Measurements from ENCODE around the gene SCN4B. TPM values are rescaled to one million over a fixed set of nuclear protein-coding genes. Genes with fewer than 3 reads are reported as not detected.
A peak's percentile ranks its signal among the peaks of the same experiment; 100 is the strongest.

The SCN4B gene
- total RNA-seq, 1 donor from 2014 or later, result 2.1 TPM

DNA sequence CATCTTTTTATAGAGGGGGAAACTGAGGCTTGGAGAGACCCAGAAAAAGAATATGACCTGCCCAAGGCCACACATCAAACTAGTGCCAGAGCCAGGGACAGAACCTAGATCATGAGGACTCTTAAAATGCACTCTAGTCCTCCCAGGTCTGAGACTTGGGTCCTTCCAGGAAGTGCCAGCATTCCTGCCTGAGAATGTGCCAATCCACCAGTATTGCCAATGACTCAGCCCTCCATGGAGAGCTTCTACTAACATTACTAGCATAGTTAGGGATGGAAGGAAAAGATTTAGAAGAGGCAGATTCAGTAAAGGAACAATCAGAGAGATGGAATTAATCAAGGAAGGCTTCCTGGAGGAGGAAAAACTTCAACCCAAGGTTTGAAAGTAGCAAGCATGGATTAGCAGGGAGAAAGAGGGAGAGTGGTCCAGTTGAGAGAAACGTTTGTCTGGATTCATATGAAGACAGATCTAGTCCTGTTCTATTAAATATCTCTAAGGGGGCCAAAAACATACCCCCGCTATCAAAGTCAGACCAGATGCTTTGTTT is 45.8 kb downstream of the SCN4B start:
- H3K4me3 ChIP-seq (ENCODE audit: low read length in 3 of 3), result no peak overlapping the region

GRCh38 chr11:118105657-118106305 is 46.8 kb downstream of the SCN4B start:
- Histone ChIP-seq H3K4me3 (ENCODE audit: low read length in 3 of 3) (no peak overlapping the region), H3K4me1 (ENCODE audit: control insufficient read depth in 3 of 3, insufficient read depth in 3 of 3, low read length in 3 of 3) (peaks cover 3 to 9% (median 9%) of the 10 kb centered on the region in 3 donors), H3K9me3 (ENCODE audit: control insufficient read depth in 3 of 3, low read length in 3 of 3) (no peaks in the 10 kb centered on the region), H3K9ac (ENCODE audit: low read depth in 1 of 3, low read length in 3 of 3) (no peak overlapping the region), H3K27me3 (ENCODE audit: control insufficient read depth in 3 of 3, insufficient read depth in 3 of 3, low read length in 3 of 3) (no peaks in the 10 kb centered on the region), H3K36me3 (ENCODE audit: control insufficient read depth in 3 of 3, insufficient read depth in 3 of 3, low read length in 3 of 3) (no peaks in the 10 kb centered on the region), H3K27ac (ENCODE audit: low read depth, low read length) (no peak overlapping the region)

More for the DNA sequence above, 45.8 kb downstream of the SCN4B start:
- Histone ChIP-seq H3K27me3 (ENCODE audit: control insufficient read depth in 3 of 3, insufficient read depth in 3 of 3, low read length in 3 of 3) (no peaks in the 10 kb centered on the region), H3K36me3 (ENCODE audit: control insufficient read depth in 3 of 3, insufficient read depth in 3 of 3, low read length in 3 of 3) (no peaks in the 10 kb centered on the region), H3K9me3 (ENCODE audit: control insufficient read depth in 3 of 3, low read length in 3 of 3) (no peaks in the 10 kb centered on the region), H3K27ac (ENCODE audit: low read depth, low read length) (no peak overlapping the region), H3K9ac (ENCODE audit: low read depth in 1 of 3, low read length in 3 of 3) (no peak overlapping the region), H3K4me1 (ENCODE audit: control insufficient read depth in 3 of 3, insufficient read depth in 3 of 3, low read length in 3 of 3) (peaks cover 0 to 5% (median 4%) of the 10 kb centered on the region in 3 donors)

- peaks cover 13 to 18% (median 18%) of the 10 kb centered on the region in 3 donors for H3K4me1 ChIP-seq (ENCODE audit: control insufficient read depth in 3 of 3, insufficient read depth in 3 of 3, low read length in 3 of 3)
- H3K9me3 ChIP-seq (ENCODE audit: control insufficient read depth in 3 of 3, low read length in 3 of 3), result no peaks in the 10 kb centered on the region
- no peak overlapping the region for H3K9ac ChIP-seq (ENCODE audit: low read depth in 1 of 3, low read length in 3 of 3)
- H3K4me3 ChIP-seq (ENCODE audit: low read length in 3 of 3), result no peak overlapping the region
- H3K27me3 ChIP-seq (ENCODE audit: control insufficient read depth in 3 of 3, insufficient read depth in 3 of 3, low read length in 3 of 3), result no peaks in the 10 kb centered on the region
- no peaks in the 10 kb centered on the region for H3K36me3 ChIP-seq (ENCODE audit: control insufficient read depth in 3 of 3, insufficient read depth in 3 of 3, low read length in 3 of 3)
- no peak overlapping the region for H3K27ac ChIP-seq (ENCODE audit: low read depth, low read length)
Measured at GRCh38 chr11:118104491-118104890, 48.1 kb downstream of the SCN4B start.

- Histone ChIP-seq H3K9me3 (ENCODE audit: control insufficient read depth in 3 of 3, low read length in 3 of 3) (no peaks in the 10 kb centered on the region), H3K36me3 (ENCODE audit: control insufficient read depth in 3 of 3, insufficient read depth in 3 of 3, low read length in 3 of 3) (no peaks in the 10 kb centered on the region), H3K27ac (ENCODE audit: low read depth, low read length) (no peak overlapping the region), H3K27me3 (ENCODE audit: control insufficient read depth in 3 of 3, insufficient read depth in 3 of 3, low read length in 3 of 3) (no peaks in the 10 kb centered on the region), H3K4me3 (ENCODE audit: low read length in 3 of 3) (no peak overlapping the region), H3K4me1 (ENCODE audit: control insufficient read depth in 3 of 3, insufficient read depth in 3 of 3, low read length in 3 of 3) (peaks cover 13 to 20% (median 17%) of the 10 kb centered on the region in 3 donors), H3K9ac (ENCODE audit: low read depth in 1 of 3, low read length in 3 of 3) (no peak overlapping the region)
Measured at GRCh38 chr11:118102721-118103261, 49.8 kb downstream of the SCN4B start.

DNA sequence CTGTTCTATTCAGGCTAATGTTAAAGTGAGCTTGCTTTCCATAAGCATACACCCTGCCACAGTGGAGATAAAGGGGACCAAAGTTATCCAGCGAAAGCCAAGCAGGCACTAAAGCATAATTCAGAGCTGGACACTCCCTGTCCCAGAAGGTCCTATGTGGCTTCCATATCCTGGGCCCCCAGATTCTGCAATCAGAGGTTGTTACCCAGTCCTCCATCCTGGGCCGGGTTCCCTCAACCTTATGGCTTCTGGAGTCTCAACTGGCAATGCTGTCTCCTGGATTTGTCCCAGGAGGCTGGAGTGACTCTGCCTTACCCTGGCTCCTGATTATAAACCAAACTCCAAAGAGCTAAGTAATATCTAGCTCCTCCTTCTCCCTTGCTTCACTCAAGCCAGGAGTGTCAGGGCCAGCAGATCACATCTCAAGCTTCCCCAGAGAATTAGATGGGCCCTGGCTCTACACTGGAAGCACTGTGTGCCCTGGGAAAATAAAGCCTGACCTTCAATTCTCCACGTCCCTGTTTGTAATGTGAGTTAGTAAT is 51.9 kb downstream of the SCN4B start:
- peak overlapping the region in 1 of 3 donors; percentile 25 for H3K9ac ChIP-seq (ENCODE audit: low read depth in 1 of 3, low read length in 3 of 3)
- H3K9me3 ChIP-seq (ENCODE audit: control insufficient read depth in 3 of 3, low read length in 3 of 3), result no peaks in the 10 kb centered on the region
- no peak overlapping the region for H3K4me3 ChIP-seq (ENCODE audit: low read length in 3 of 3)
- H3K27me3 ChIP-seq (ENCODE audit: control insufficient read depth in 3 of 3, insufficient read depth in 3 of 3, low read length in 3 of 3), result no peaks in the 10 kb centered on the region
- no peak overlapping the region for H3K27ac ChIP-seq (ENCODE audit: low read depth, low read length)
- H3K4me1 ChIP-seq (ENCODE audit: control insufficient read depth in 3 of 3, insufficient read depth in 3 of 3, low read length in 3 of 3), result peaks cover 13 to 20% (median 17%) of the 10 kb centered on the region in 3 donors
- H3K36me3 ChIP-seq (ENCODE audit: control insufficient read depth in 3 of 3, insufficient read depth in 3 of 3, low read length in 3 of 3), result no peaks in the 10 kb centered on the region

DNA sequence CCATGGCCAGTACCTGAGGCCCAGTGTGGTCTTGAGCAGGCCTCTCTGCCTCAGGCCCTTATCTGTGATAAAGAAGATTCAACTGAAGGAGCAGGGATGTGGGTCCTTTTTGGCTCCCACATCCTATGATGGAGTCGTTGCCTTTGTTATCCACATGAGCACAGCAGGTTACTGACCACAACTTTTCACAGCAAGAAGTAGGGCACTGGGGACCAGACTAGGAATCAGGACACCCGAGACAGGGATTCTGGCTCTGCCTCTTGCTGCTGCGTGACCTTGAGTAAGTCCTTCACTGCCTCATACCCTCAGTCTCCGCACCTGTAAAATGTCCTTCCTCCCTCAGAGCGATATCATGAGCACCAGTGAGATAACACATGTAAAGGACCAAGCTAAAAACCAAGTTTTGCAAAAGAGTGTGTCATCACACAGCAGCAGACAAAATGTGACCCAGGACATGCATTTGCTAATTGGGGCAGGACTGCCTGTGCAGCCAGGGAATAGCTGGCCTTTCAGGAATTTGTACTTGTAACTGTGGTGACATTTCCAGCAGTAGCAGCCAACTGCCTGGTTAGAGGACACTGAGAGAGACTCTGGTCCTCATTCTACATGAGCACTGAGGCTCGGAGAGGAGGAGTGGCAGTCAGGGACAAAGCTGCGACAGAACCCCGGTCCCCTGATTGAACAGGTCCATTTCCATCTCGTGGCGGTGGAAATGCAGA is 52.6 kb downstream of the SCN4B start:
- no peak overlapping the region for H3K4me3 ChIP-seq (ENCODE audit: low read length in 3 of 3)
- H3K36me3 ChIP-seq (ENCODE audit: control insufficient read depth in 3 of 3, insufficient read depth in 3 of 3, low read length in 3 of 3), result no peaks in the 10 kb centered on the region
- peaks cover 13 to 20% (median 17%) of the 10 kb centered on the region in 3 donors for H3K4me1 ChIP-seq (ENCODE audit: control insufficient read depth in 3 of 3, insufficient read depth in 3 of 3, low read length in 3 of 3)
- no peaks in the 10 kb centered on the region for H3K27me3 ChIP-seq (ENCODE audit: control insufficient read depth in 3 of 3, insufficient read depth in 3 of 3, low read length in 3 of 3)
- H3K9me3 ChIP-seq (ENCODE audit: control insufficient read depth in 3 of 3, low read length in 3 of 3), result no peaks in the 10 kb centered on the region
- peak overlapping the region in 1 of 3 donors; percentile 25 for H3K9ac ChIP-seq (ENCODE audit: low read depth in 1 of 3, low read length in 3 of 3)
- no peak overlapping the region for H3K27ac ChIP-seq (ENCODE audit: low read depth, low read length)

DNA sequence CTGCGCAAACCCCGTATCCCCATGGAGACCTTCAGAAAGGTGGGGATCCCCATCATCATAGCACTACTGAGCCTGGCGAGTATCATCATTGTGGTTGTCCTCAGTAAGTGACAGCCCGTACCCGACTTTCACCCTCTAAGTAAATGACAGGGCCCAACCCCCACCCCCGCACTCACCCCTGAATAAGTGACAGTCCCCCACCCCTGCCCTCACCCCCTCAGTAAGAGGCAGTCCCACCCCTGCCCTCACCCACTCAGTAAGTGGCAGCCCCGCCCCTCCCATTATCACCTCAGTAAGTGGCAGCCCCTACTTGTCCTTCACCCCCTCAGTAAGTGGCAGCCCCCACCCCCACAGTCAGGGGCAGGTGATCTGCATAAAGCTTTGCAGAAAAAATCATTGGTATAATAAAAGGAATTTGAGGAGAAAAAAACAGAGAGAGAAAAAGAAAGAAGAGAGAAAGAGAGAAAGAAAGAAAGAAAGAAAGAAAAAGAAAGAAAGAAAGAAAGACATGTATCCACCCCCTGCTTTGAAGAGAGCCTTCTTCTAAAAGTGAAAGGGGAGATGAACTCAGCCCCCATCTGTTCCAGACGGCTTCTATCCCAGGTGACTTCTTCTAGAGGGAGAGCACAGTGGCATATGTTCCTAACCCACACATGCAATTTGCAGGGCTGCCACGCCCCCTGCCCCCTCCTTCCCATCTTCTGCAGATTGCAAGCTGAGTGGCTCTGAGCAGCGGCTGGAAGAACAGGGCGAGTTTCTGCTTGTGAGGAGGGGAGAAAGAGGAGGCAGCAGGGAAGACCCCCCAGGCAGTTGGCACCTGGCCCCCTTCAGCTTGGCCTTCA is 53.4 kb downstream of the SCN4B start:
- no peak overlapping the region for H3K4me3 ChIP-seq (ENCODE audit: low read length in 3 of 3)
- H3K27ac ChIP-seq (ENCODE audit: low read depth, low read length), result no peak overlapping the region
- no peaks in the 10 kb centered on the region for H3K27me3 ChIP-seq (ENCODE audit: control insufficient read depth in 3 of 3, insufficient read depth in 3 of 3, low read length in 3 of 3)
- H3K36me3 ChIP-seq (ENCODE audit: control insufficient read depth in 3 of 3, insufficient read depth in 3 of 3, low read length in 3 of 3), result no peaks in the 10 kb centered on the region
- no peak overlapping the region for H3K9ac ChIP-seq (ENCODE audit: low read depth in 1 of 3, low read length in 3 of 3)
- no peaks in the 10 kb centered on the region for H3K9me3 ChIP-seq (ENCODE audit: control insufficient read depth in 3 of 3, low read length in 3 of 3)
- peaks cover 13 to 20% (median 17%) of the 10 kb centered on the region in 3 donors for H3K4me1 ChIP-seq (ENCODE audit: control insufficient read depth in 3 of 3, insufficient read depth in 3 of 3, low read length in 3 of 3)

GRCh38 chr11:118095967-118096367 is 56.7 kb downstream of the SCN4B start:
- H3K36me3 ChIP-seq (ENCODE audit: control insufficient read depth in 3 of 3, insufficient read depth in 3 of 3, low read length in 3 of 3), result no peaks in the 10 kb centered on the region
- no peak overlapping the region for H3K27ac ChIP-seq (ENCODE audit: low read depth, low read length)
- no peak overlapping the region for H3K4me3 ChIP-seq (ENCODE audit: low read length in 3 of 3)
- peaks cover 10 to 16% (median 15%) of the 10 kb centered on the region in 3 donors for H3K4me1 ChIP-seq (ENCODE audit: control insufficient read depth in 3 of 3, insufficient read depth in 3 of 3, low read length in 3 of 3)
- no peak overlapping the region for H3K9ac ChIP-seq (ENCODE audit: low read depth in 1 of 3, low read length in 3 of 3)
- H3K9me3 ChIP-seq (ENCODE audit: control insufficient read depth in 3 of 3, low read length in 3 of 3), result no peaks in the 10 kb centered on the region
- no peaks in the 10 kb centered on the region for H3K27me3 ChIP-seq (ENCODE audit: control insufficient read depth in 3 of 3, insufficient read depth in 3 of 3, low read length in 3 of 3)

DNA sequence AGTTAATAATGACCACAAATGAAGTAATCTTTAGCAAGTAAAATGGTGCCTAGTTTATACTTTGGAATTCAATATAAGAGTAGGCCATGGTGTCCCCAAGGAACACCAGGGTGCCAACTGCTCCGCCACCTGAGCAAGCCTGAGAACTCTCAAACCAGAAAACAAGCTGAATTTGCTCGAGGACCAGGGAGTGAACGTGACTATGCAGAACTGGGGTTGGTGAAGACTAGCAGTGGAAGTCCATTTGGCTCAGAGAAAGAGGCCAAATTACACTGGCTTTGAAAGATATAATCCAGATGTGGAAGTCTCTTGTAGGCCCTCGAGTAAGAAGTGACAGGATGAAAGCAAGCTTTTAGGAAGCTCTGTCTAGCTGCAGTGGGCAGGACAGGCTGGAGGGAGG is 57.1 kb downstream of the SCN4B start:
- Histone ChIP-seq H3K27me3 (ENCODE audit: control insufficient read depth in 3 of 3, insufficient read depth in 3 of 3, low read length in 3 of 3) (no peaks in the 10 kb centered on the region), H3K4me1 (ENCODE audit: control insufficient read depth in 3 of 3, insufficient read depth in 3 of 3, low read length in 3 of 3) (peaks cover 7 to 12% (median 10%) of the 10 kb centered on the region in 3 donors), H3K27ac (ENCODE audit: low read depth, low read length) (no peak overlapping the region), H3K36me3 (ENCODE audit: control insufficient read depth in 3 of 3, insufficient read depth in 3 of 3, low read length in 3 of 3) (no peaks in the 10 kb centered on the region), H3K4me3 (ENCODE audit: low read length in 3 of 3) (no peak overlapping the region), H3K9ac (ENCODE audit: low read depth in 1 of 3, low read length in 3 of 3) (no peak overlapping the region), H3K9me3 (ENCODE audit: control insufficient read depth in 3 of 3, low read length in 3 of 3) (no peaks in the 10 kb centered on the region)
